GM12878 (cell line): ENCODE data around the gene EPHB2. TPM values are rescaled to one million over a fixed set of nuclear protein-coding genes. Genes with fewer than 3 reads are reported as not detected.

Source experiments
- ATAC-seq: fragments of 200-7000 bp; cut with Tn5 transposase; 3 replicates; pipeline ENCODE4 v1.9.1; 2020; ENCODE audit warnings: mild to moderate bottlenecking, moderate library complexity
- BruUV-seq: library from RNA; stranded (reverse); fragments of 400-500 nt; replicated peaks from 2 replicates; lab custom pipeline; 2021; lab: Mats Ljungman, UMichigan
- CTCF ChIA-PET: fragments of 300-600 bp; sonication (Branson Sonifier 250); formaldehyde crosslinking; extraction: SDS; loops from one replicate; lab custom pipeline; 2021; ENCODE audit warnings: inconsistent platforms; lab: Yijun Ruan, JAX
- POLR2A ChIA-PET: fragments of 350-600 bp; formaldehyde crosslinking; extraction: SDS; loops from one replicate; lab custom pipeline; 2021; ENCODE audit warnings: inconsistent platforms; lab: Charles Lee
- RAD21 ChIA-PET: fragments of 300-600 bp; sonication (Branson Sonifier 250); formaldehyde crosslinking; loops from one replicate; lab custom pipeline; 2023; ENCODE audit warnings: antibody characterized with exemption; ENCODE audit not compliant: unreplicated experiment; lab: Charles Lee
- SMC1A ChIA-PET: fragments of 300-600 bp; sonication (Branson Sonifier 250); formaldehyde crosslinking; loops from one replicate; lab custom pipeline; 2023; ENCODE audit not compliant: unreplicated experiment, uncharacterized antibody; lab: Charles Lee
- DNase-seq: peaks from one replicate; pipeline ENCODE4 v3.0.0-alpha.2; 2011; ENCODE audit warnings: low read depth, low spot score
- FAIRE-seq: peaks from 3 replicates; lab custom pipeline; 2011; peaks lifted over from hg19 to GRCh38; lab: Jason Lieb, UNC
- H2AFZ ChIP-seq: 2 replicates; pipeline ENCODE4 v1.6.0; 2011; ENCODE audit warnings: low read depth, low read length, control low read depth; ENCODE audit not compliant: control insufficient read depth
- H3K27ac ChIP-seq: 2 replicates; pipeline ENCODE4 v1.5.1; 2011; ENCODE audit warnings: control low read depth; ENCODE audit not compliant: control insufficient read depth, insufficient read depth
- H3K27me3 ChIP-seq, 2 experiments: replicated peaks in 1 of 2; 2 replicates each; pipeline versions ENCODE4 v1.6.0 to v1.6.1; 2011; ENCODE audit warnings: low read length in 1 of 2; ENCODE audit not compliant: control insufficient read depth in 2 of 2, insufficient read depth in 2 of 2
- H3K36me3 ChIP-seq, 2 experiments: 2 replicates each; pipeline ENCODE4 v1.5.1; 2011; ENCODE audit warnings: low read length in 1 of 2; ENCODE audit not compliant: control insufficient read depth in 2 of 2, insufficient read depth in 2 of 2
- H3K4me1 ChIP-seq: 2 replicates; pipeline ENCODE4 v1.6.1; 2011; ENCODE audit warnings: mild to moderate bottlenecking, low read length, moderate library complexity, mixed read lengths; ENCODE audit not compliant: control insufficient read depth, insufficient read depth
- H3K4me2 ChIP-seq: 2 replicates; pipeline ENCODE4 v1.6.0; 2011; ENCODE audit warnings: control low read depth; ENCODE audit not compliant: control insufficient read depth, insufficient read depth
- H3K4me3 ChIP-seq: fragments of 200-600 bp; sonication (generic); 2 replicates; pipeline ENCODE4 v1.5.1; 2016
- H3K79me2 ChIP-seq: 2 replicates; pipeline ENCODE4 v1.6.0; 2011; ENCODE audit warnings: low read length; ENCODE audit not compliant: control insufficient read depth, insufficient read depth
- H3K9ac ChIP-seq: 2 replicates; pipeline ENCODE4 v1.8.0; 2011; ENCODE audit warnings: low read length, control low read depth, mixed read lengths; ENCODE audit not compliant: control insufficient read depth, insufficient read depth
- H3K9me3 ChIP-seq: replicated peaks from 3 replicates; pipeline ENCODE4 v1.5.1; 2011; ENCODE audit warnings: mild to moderate bottlenecking, low read length; ENCODE audit not compliant: control insufficient read depth, insufficient read depth
- H4K20me1 ChIP-seq: 2 replicates; pipeline ENCODE4 v1.6.0; 2011; ENCODE audit not compliant: control insufficient read depth, insufficient read depth
- ASH2L ChIP-seq: fragments of 300-600, 200-600 bp; sonication (generic); IDR thresholded peaks from 2 replicates; pipeline ENCODE4 v1.6.1; 2017; ENCODE audit warnings: low read depth, mild to moderate bottlenecking, borderline replicate concordance
- CHD1 ChIP-seq: IDR thresholded peaks from 2 replicates; pipeline ENCODE4 v1.6.1; 2012; ENCODE audit warnings: low read depth, low read length, improper control_type of control experiment
- CHD2 ChIP-seq: IDR thresholded peaks from 2 replicates; pipeline ENCODE4 v1.6.1; 2011; ENCODE audit warnings: low read depth, low read length, improper control_type of control experiment, borderline replicate concordance
- FOS ChIP-seq: IDR thresholded peaks from 3 replicates; pipeline ENCODE4 v1.6.1; 2011; ENCODE audit warnings: borderline replicate concordance; ENCODE audit not compliant: insufficient read length; ENCODE audit errors: extremely low read depth
- JUND ChIP-seq: IDR thresholded peaks from 2 replicates; pipeline ENCODE4 v1.6.1; 2012; ENCODE audit warnings: low read depth, mild to moderate bottlenecking, low read length, improper control_type of control experiment, moderate library complexity
- REST ChIP-seq: IDR thresholded peaks from 2 replicates; pipeline ENCODE4 v1.6.1; 2012; ENCODE audit warnings: mild to moderate bottlenecking, low read depth, low read length
- SP1 ChIP-seq: IDR thresholded peaks from one replicate; pipeline ENCODE4 v1.6.1; 2011; ENCODE audit warnings: low read depth, low read length
- STAT1 ChIP-seq: fragments of 450-650 bp; conservative IDR thresholded peaks from 2 replicates; pipeline ENCODE4 v1.6.1; 2014; ENCODE audit warnings: antibody characterized with exemption, mild to moderate bottlenecking
- WGBS: methylation state at CpG from one replicate; pipeline ENCODE4 v1.1.6; 2016; ENCODE audit warnings: low lambda C conversion rate; ENCODE audit not compliant: insufficient replicate concordance, insufficient coverage; ENCODE audit errors: missing lambda C conversion rate; 5-methylcytosine and 5-hydroxymethylcytosine counted together
- in situ Hi-C: fragments of 300-500 bp; cut with MboI; formaldehyde crosslinking; loops from 9 replicates; pipeline ENCODE4 v1.14.3; 2018; ENCODE audit warnings: mixed read lengths
- intact Hi-C: fragments of 100-400 bp; cut with micrococcal nuclease; formaldehyde crosslinking; loops from one replicate; pipeline ENCODE4 v1.14.2; 2022; ENCODE audit not compliant: unreplicated experiment
- polyA plus RNA-seq, 11 experiments: library from polyadenylated mRNA; depleted of rRNA in 4 of 11; unstranded in 6 of 11; stranded (reverse) in 5 of 11; fragments of >200 nt; fragmentation: Nextera tagmentation in 4 of 11; fragmentation: Illumina TruSeq in 1 of 11; extraction: Ambion mirVana in 4 of 11; extraction: Trizol in 1 of 11; gene quantifications; 1 replicate in 1 of 11; 2 replicates in 10 of 11; pipeline versions ENCODE4 v1.2.1 to v1.2.3, GENCODE V29; 2011 to 2016; ENCODE audit warnings: inconsistent platforms in 2 of 11, missing spikeins in 2 of 11, low read depth in 1 of 11
- total RNA-seq, 4 experiments: library from RNA; depleted of rRNA in 3 of 4; stranded (reverse); fragments of >200 nt in 3 of 4; fragmentation: Illumina TruSeq in 1 of 4; extraction: Trizol in 1 of 4; gene quantifications; 2 replicates each; pipeline versions ENCODE4 v1.2.1 to v1.2.3, GENCODE V29; 2013 to 2021

The EPHB2 gene
- total and polyA plus RNA-seq, 10 of the 15 experiments (the other 5 are each of a cell fraction or from before 2014, with no cell fraction given) = 0.13 to 3.3 (median 0.92) TPM

GRCh38 chr1:22761101-22761500 is 50.5 kb downstream of the EPHB2 start:
- BruUV-seq = no TSS peak
- no peak overlapping the region for H3K4me3 ChIP-seq
- in situ Hi-C loops = no loop called here
- TF ChIP-seq STAT1 (no peak), CHD2 (no peak), FOS (no peak), REST (no peak), CHD1 (no peak), ASH2L (no peak), JUND (no peak), SP1 (no peak)
- TF ChIP-seq, all 136 proteins: peak for 0
- intact Hi-C loops = no loop called here
- Histone ChIP-seq H3K79me2 (no peaks in the 10 kb centered on the region), H3K4me2 (no peak overlapping the region), H3K9ac (no peak overlapping the region), H4K20me1 (no peaks in the 10 kb centered on the region), H2AFZ (no peak overlapping the region), H3K27me3 (no peaks in the 10 kb centered on the region), H3K27ac (no peak overlapping the region), H3K4me1 (peaks cover 16% of the 10 kb centered on the region), H3K9me3 (no peaks in the 10 kb centered on the region), H3K36me3 (no peaks in the 10 kb centered on the region)
- ChIA-PET CTCF (no interaction called here), POLR2A (no interaction called here), SMC1A (no interaction called here), RAD21 (no interaction called here)
- ATAC-seq (no peak), FAIRE-seq (no peak), DNase-seq (no peak)
- 69% methylated on average over 6 of the region's 6 CpGs for WGBS
